Vein endothelial cell (primary cell): ENCODE results near the gene MCRIP1. TPM values are rescaled to one million over a fixed set of nuclear protein-coding genes. Genes with fewer than 3 reads are reported as not detected.

Experiments used
- total RNA-seq: library from RNA; depleted of rRNA; stranded (reverse); fragments of >200 nt; gene quantifications from 2 replicates; pipeline ENCODE4 v1.2.3, GENCODE V29; 2012

Gene MCRIP1
- total RNA-seq = 91.2 and 156 TPM in 2 replicates

GRCh38 chr17:81833160-81833920 lies at the start of gene MCRIP1:
Gene MCRIP1, minus strand, starts transcription at chr17:81833291. Its CDS starts 8,785 bp downstream, at chr17:81824506.

GRCh38 chr17:81870981-81871386 lies 37.9 kb upstream of the MCRIP1 start, which contains the start of gene ARHGDIA:
Gene ARHGDIA, minus strand, starts transcription at chr17:81871337. Its CDS starts 1,407 bp downstream, at chr17:81869930.

GRCh38 chr17:81859906-81860755 lies 27.0 kb upstream of the MCRIP1 start, which contains the start of gene P4HB:
Gene P4HB, minus strand, starts transcription at chr17:81860535. Its CDS starts 64 bp downstream, at chr17:81860471.

GRCh38 chr17:81834831-81835267 lies 1.8 kb upstream of the MCRIP1 start, which contains the start of gene PPP1R27:
Gene PPP1R27, minus strand, starts transcription at chr17:81835050. Its CDS starts 97 bp downstream, at chr17:81834953.

GRCh38 chr17:81803728-81804558 lies 29.1 kb downstream of the MCRIP1 start, which contains the start of gene GCGR:
Gene GCGR, plus strand, starts transcription at chr17:81804150. Its CDS starts 4,869 bp downstream, at chr17:81809019.

Other genes starting within 250 kb of the MCRIP1 start
- gene NPLOC4, start 196.2 kb downstream of the MCRIP1 start, total RNA-seq = 121 and 146 TPM in 2 replicates
- 0.48 TPM in 1 of 2 replicates, not detected in the other for gene TSPAN10, start 196.1 kb downstream of the MCRIP1 start, total RNA-seq
- gene PDE6G, start 176.7 kb downstream of the MCRIP1 start, total RNA-seq = 1.3 TPM in 2 replicates
- 24.5 and 29.7 TPM in 2 replicates for gene OXLD1, start 166.7 kb downstream of the MCRIP1 start, total RNA-seq
- 11.8 and 12.1 TPM in 2 replicates for gene CCDC137, start 166.6 kb downstream of the MCRIP1 start, total RNA-seq
- gene ARL16, start 149.5 kb downstream of the MCRIP1 start, total RNA-seq = 35.6 and 36.6 TPM in 2 replicates
- 134 and 147 TPM in 2 replicates for gene HGS, start 149.3 kb downstream of the MCRIP1 start, total RNA-seq
- gene MRPL12, start 129.9 kb downstream of the MCRIP1 start, total RNA-seq = 23.8 and 26.1 TPM in 2 replicates
- 17.6 and 23.5 TPM in 2 replicates for gene SLC25A10, start 121.0 kb downstream of the MCRIP1 start, total RNA-seq
- gene GCGR, start 29.1 kb downstream of the MCRIP1 start, total RNA-seq = not detected in 2 replicates
- not detected in 2 replicates for gene PPP1R27, start 1.8 kb upstream of the MCRIP1 start, total RNA-seq
- gene P4HB, start 27.2 kb upstream of the MCRIP1 start, total RNA-seq = 991 and 1,042 TPM in 2 replicates
- gene ARHGDIA, start 38.0 kb upstream of the MCRIP1 start, total RNA-seq = 215 and 257 TPM in 2 replicates
- 155 and 174 TPM in 2 replicates for gene ALYREF, start 58.3 kb upstream of the MCRIP1 start, total RNA-seq
- gene ANAPC11, start 58.4 kb upstream of the MCRIP1 start, total RNA-seq = 106 and 139 TPM in 2 replicates
- gene NPB, start 68.9 kb upstream of the MCRIP1 start, total RNA-seq = 0.65 TPM in 1 of 2 replicates, not detected in the other
- gene PCYT2, start 78.1 kb upstream of the MCRIP1 start, total RNA-seq = 26.5 and 45.9 TPM in 2 replicates
- 16.0 and 18.0 TPM in 2 replicates for gene SIRT7, start 84.9 kb upstream of the MCRIP1 start, total RNA-seq
- gene MAFG, start 94.4 kb upstream of the MCRIP1 start, total RNA-seq = 21.9 and 24.7 TPM in 2 replicates
- 90.8 and 128 TPM in 2 replicates for gene PYCR1, start 104.0 kb upstream of the MCRIP1 start, total RNA-seq
- gene MYADML2, start 113.9 kb upstream of the MCRIP1 start, total RNA-seq = not detected in 2 replicates
- gene NOTUM, start 127.9 kb upstream of the MCRIP1 start, total RNA-seq = under 0.01 and 0.76 TPM in 2 replicates
- 21.7 and 31.4 TPM in 2 replicates for gene ASPSCR1, start 144.3 kb upstream of the MCRIP1 start, total RNA-seq
- 33.0 and 45.1 TPM in 2 replicates for gene CENPX, start 189.6 kb upstream of the MCRIP1 start, total RNA-seq
- gene LRRC45, start 190.0 kb upstream of the MCRIP1 start, total RNA-seq = 13.9 and 17.3 TPM in 2 replicates
- gene RAC3, start 198.4 kb upstream of the MCRIP1 start, total RNA-seq = 17.0 and 36.3 TPM in 2 replicates
- gene DCXR, start 204.4 kb upstream of the MCRIP1 start, total RNA-seq = 40.1 and 43.4 TPM in 2 replicates
- 22.4 and 45.7 TPM in 2 replicates for gene RFNG, start 218.5 kb upstream of the MCRIP1 start, total RNA-seq
- 116 and 131 TPM in 2 replicates for gene GPS1, start 218.6 kb upstream of the MCRIP1 start, total RNA-seq
- gene DUS1L, start 232.5 kb upstream of the MCRIP1 start, total RNA-seq = 63.3 and 68.3 TPM in 2 replicates